ENCODE results near the gene ZC3H12D.

DNA sequence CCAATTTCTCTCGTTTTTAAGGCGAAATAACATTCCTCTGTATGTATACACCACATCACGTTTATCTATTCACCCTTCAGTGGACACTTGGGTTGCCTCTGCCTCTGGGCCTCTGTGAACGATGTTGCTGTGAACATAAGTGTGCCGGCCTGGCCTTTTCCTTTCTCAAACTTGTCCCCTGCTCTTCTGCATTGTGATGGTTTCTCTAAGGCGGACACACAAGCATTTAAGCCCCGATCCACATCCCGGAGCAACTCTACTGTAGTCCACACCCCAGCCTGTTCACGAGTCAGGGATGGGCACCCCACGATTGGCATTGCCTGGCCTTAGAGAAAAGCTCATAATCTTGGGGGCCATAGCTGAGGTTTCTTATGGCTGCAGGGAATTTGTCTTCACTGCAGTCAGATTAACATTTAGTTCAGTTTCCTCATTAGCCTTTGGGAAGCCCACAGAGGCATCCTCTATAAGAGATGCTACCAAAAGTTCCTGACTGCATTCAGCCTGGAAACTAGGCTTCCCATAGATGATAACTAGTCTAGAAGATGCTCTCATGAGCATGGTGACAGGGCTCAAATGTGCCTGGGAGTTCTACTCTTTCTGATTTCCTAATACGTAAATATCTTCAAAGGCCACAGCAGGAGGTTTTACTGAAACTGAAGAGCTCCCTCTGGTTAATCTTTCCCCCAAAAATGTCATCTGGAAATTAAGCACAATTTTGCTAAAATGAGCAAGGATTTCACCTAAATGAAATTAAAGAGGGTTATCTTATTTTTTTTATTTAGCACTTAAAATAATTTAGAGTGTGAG lies 762 bp downstream of the ZC3H12D start:
- TF ChIP-seq CSDC2 (CRISPR knock-in tag; IDR thresholded peaks at IDR 0.05) = no peak
- TF ChIP-seq, protein P1, sequence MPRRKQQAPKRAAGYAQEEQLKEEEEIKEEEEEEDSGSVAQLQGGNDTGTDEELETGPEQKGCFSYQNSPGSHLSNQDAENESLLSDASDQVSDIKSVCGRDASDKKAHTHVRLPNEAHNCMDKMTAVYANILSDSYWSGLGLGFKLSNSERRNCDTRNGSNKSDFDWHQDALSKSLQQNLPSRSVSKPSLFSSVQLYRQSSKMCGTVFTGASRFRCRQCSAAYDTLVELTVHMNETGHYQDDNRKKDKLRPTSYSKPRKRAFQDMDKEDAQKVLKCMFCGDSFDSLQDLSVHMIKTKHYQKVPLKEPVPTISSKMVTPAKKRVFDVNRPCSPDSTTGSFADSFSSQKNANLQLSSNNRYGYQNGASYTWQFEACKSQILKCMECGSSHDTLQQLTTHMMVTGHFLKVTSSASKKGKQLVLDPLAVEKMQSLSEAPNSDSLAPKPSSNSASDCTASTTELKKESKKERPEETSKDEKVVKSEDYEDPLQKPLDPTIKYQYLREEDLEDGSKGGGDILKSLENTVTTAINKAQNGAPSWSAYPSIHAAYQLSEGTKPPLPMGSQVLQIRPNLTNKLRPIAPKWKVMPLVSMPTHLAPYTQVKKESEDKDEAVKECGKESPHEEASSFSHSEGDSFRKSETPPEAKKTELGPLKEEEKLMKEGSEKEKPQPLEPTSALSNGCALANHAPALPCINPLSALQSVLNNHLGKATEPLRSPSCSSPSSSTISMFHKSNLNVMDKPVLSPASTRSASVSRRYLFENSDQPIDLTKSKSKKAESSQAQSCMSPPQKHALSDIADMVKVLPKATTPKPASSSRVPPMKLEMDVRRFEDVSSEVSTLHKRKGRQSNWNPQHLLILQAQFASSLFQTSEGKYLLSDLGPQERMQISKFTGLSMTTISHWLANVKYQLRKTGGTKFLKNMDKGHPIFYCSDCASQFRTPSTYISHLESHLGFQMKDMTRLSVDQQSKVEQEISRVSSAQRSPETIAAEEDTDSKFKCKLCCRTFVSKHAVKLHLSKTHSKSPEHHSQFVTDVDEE (CRISPR knock-in tag; IDR thresholded peaks at IDR 0.05) = no peak
- TF ChIP-seq ZNF565 (CRISPR knock-in tag; conservative IDR thresholded peaks at IDR 0.05; ENCODE audit: low read depth) = no peak
- no peak for TF ChIP-seq SNAI2 (CRISPR knock-in tag; IDR thresholded peaks at IDR 0.05)
- TF ChIP-seq ZFP30 (CRISPR knock-in tag; IDR thresholded peaks at IDR 0.05) = no peak

Data from SK-N-SH treated with all-trans-retinoic acid at 6 μM for 48 hours (cell line).